Activated T-cell treated with anti-CD3 and anti-CD28 coated beads for 24 hours (primary cell): ENCODE measurements around the gene ZNF599.
A peak's percentile ranks its signal among the peaks of the same experiment; 100 is the strongest.

ENCODE experiments used
- DNase-seq: peaks from one replicate; pipeline ENCODE4 v3.0.0-alpha.2; 2020; ENCODE audit warnings: low read depth

The ZNF599 gene

DNA sequence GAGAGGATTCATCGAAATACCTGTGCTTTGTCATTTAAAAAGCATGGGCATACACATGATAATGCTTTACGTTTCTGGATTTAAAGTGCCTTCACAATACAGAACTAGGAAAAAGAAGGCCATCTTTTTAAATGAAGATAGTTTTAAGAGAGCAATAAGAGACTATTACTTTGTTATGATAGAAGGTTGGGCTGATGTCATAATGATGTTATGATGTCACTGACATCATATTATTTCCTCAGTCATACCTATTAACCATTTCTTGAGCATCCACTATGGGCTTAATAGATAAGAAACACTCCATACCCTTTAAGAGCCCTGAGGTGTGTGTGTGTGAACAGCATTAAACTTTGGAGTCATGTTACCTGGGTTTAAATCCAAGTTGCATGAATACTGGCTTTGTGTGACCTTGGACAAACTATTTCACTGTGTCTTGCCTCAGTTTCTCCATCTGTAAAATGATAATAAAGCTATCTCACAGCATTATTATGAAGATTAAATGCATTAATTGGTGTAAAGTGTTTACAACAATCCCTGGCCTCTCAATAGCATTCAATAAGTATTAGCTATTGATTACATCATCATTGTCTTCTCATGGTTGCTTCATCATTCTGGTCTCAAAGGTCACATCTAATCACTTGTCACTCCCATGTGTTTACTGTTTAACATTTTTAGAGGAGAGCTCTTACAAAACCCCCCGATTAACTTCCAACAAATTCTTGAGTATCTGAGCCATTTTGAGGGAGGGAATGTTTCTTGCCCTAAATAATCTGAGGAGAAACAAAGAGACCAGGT lies 27.9 kb downstream of the ZNF599 start:
- no peak for DNase-seq

DNA sequence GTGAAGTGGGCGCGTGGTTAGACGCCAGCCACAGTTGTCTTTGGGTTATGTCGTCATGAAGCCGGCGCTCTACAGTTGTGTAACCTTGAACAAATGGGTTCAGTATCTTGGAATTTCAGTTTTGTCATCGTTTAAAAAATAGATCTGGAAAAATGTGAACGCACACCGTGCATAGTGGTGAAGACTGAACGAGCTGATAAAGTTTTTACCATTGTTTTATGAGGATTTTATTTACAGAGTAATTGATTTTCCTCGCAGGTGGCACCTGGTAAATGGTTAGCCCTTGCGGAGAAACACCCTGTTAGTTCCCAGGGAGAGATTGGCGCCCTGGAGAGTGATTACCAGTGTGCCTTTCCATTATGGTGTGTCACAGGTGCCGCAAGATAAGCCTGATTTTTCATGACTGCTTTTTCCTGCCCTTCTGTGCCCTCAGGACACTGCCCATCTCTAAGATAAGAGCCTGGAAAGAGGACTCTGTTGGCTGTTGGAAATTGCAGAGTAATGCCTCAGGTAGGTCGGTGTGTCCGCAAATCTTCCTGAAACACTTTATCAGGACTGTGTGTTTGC lies 38.4 kb downstream of the ZNF599 start:
- no peak for DNase-seq

GRCh38 chr19:34733746-34734536 lies 39.1 kb downstream of the ZNF599 start, which contains the start of gene ZNF181:
Gene ZNF181 (plus strand): TSS chr19:34734243. CDS start chr19:34735038, 795 bp downstream.
- peak; percentile 77 for DNase-seq

DNA sequence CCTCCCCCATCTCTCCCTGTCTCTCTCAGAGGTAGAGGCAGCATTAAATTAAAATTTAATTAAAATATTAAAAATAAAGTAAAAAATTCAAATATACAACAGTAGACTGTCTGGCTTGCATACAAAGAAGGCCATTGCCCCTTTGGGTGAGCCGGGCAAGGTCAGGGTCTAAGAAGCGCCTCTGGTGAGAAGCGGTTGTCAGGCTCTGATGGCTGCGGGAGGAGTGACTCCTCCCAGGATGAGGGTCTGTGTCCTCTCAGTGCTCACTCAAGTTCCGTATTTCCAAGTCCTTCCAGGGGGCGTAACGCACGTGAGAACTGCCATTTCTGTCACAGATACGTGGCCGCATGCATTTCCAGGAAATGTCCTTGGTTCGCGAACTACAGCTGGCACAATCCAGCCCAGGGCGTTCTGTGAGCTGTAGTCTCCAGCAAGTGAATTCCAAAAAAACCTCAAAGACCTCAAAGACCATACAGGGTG lies 39.7 kb downstream of the ZNF599 start:
- no peak for DNase-seq

- no peak for DNase-seq
Observed at GRCh38 chr19:34732612-34733211, 40.3 kb downstream of the ZNF599 start.

GRCh38 chr19:34731964-34732363 lies 41.1 kb downstream of the ZNF599 start:
- no peak for DNase-seq

DNA sequence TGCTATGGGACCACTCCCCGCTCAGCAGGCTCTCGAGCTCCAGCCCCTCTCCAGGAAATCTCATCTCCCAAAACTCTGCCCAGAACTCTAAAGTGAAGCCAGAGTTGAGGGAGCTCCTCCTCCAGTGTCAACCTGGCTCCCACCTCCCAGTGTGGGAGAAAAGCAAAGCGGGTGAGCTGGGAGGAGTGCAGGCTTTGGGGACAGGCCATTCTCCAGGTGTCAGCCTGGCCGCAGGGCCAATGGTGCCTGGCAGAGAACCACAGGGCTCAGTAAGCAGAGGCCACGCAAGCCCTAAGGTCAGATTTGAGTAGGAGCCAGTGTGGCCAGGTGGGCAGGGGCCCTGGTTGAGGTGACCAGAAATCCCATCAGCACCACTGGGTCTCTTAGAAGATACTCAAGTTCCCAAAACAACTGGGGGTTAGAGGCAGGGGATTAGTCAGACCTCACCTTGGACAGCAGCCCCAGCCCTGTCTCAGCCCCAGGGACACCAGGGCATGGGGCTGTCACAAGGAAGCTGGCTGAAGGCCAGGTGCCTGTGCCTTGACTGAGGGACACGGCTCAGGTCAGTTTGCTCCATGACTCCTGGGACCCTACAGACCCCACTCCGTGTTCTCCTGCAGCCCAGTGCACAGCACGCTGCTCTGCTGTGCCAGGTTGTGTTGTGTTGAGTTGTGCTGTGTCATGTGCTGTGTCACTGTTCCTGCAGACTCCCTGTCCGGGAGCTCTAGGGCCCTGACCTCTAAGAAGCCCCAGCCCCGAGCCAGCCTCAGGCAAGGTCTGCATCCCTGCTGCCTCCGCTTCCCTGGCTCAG lies 41.8 kb downstream of the ZNF599 start:
- DNase-seq: no peak

DNA sequence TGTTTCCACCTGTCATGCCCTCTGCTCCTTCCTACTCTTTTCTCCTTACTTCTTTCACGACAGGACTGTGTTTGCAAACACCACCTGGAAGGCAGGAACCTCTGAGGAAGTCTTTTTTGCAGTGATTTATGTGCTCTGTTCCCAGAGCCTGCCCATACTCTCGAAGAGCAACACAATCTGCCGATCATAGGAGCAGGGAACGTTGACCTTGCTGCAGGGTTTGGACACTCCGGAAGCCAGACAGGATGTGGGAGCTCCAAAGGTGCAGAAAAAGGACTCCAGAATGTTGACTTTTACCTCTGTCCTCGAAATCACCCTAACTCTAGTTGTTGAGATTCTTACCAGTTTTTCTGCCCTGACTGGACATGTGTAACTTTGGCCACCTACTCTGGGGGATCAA lies 47.6 kb downstream of the ZNF599 start:
- no peak for DNase-seq

- DNase-seq: no peak
Observed at GRCh38 chr19:34722353-34722752, 50.7 kb downstream of the ZNF599 start.

DNA sequence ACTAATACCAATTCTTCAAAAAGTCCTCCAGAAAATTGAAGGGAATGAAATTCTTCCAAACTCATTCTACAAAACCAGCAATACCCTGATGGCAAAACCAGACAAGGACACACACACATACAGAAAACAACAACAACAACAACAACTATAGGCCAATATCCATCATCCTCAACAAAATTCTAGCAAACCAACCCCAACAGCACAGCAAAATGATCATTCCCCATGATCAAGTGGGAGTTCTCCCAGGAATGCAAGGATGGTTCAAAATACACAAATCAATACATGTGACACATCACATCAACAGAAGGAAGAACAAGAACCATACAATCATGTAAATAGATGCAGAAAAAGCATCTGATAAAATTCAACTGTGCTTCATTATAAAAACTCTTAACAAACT lies 57.7 kb downstream of the ZNF599 start:
- DNase-seq: no peak

GRCh38 chr19:34713262-34713637 lies 59.8 kb downstream of the ZNF599 start:
- no peak for DNase-seq

DNA sequence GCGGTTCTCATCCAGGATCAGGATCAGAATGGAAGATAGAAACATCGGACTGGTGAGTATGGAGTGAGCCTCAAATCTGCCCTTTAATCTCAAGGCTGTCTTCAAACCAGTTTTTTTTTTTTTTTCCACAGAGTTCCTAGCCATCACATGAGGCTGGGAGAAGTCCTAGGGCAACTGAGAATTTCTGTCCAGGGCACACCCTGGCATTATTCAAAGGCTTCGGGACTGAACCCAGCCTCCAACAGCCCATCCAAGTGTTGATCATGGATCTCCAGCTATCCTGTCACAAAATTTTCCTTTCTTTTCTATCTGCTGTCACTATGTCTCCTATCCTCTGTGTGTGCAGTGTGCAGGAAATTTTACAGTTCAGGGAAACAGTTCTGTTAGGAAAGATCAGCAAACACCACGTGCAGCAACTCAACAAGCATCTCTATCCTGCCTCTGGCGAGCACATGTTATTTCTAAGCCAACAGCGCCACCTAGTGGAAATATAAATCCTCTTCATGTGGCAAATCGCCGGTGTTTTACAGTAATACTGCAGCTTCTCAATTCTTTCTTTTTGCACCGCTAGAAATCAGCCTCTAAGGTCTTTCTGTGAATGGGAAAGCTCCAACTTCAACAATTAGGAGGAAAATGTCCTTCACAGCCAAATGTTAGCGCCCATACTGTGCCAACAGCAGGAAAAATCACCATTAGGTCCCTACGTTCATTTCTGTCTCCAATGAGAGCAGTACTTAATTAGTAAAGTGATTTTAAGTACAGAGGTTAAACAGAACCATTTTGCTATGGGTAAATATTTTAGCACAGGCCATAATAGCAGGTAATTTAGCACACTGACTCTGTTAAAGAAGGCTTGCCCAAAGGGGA lies 60.4 kb downstream of the ZNF599 start:
- DNase-seq: peak; percentile 57

- no peak for DNase-seq
Observed at GRCh38 chr19:34711890-34712289, 61.1 kb downstream of the ZNF599 start.
